ENCODE measurements around the gene HCRTR1.

GRCh38 chr1:31587720-31588423 is 29.6 kb upstream of the HCRTR1 start:
- peak; percentile 66 for TF ChIP-seq TCF12 (IDR thresholded peaks at IDR 0.05; ENCODE audit: low read depth)
- TF ChIP-seq, protein P1, sequence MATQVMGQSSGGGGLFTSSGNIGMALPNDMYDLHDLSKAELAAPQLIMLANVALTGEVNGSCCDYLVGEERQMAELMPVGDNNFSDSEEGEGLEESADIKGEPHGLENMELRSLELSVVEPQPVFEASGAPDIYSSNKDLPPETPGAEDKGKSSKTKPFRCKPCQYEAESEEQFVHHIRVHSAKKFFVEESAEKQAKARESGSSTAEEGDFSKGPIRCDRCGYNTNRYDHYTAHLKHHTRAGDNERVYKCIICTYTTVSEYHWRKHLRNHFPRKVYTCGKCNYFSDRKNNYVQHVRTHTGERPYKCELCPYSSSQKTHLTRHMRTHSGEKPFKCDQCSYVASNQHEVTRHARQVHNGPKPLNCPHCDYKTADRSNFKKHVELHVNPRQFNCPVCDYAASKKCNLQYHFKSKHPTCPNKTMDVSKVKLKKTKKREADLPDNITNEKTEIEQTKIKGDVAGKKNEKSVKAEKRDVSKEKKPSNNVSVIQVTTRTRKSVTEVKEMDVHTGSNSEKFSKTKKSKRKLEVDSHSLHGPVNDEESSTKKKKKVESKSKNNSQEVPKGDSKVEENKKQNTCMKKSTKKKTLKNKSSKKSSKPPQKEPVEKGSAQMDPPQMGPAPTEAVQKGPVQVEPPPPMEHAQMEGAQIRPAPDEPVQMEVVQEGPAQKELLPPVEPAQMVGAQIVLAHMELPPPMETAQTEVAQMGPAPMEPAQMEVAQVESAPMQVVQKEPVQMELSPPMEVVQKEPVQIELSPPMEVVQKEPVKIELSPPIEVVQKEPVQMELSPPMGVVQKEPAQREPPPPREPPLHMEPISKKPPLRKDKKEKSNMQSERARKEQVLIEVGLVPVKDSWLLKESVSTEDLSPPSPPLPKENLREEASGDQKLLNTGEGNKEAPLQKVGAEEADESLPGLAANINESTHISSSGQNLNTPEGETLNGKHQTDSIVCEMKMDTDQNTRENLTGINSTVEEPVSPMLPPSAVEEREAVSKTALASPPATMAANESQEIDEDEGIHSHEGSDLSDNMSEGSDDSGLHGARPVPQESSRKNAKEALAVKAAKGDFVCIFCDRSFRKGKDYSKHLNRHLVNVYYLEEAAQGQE (IDR thresholded peaks at IDR 0.05; ENCODE audit: low read depth): no peak
